SK-N-SH treated with all-trans-retinoic acid at 6 μM for 48 hours (cell line): ENCODE results near the gene NACAD.

Experiments
- ATAC-seq: fragments of 200-7000 bp; cut with Tn5 transposase; 3 replicates; pipeline ENCODE4 v1.9.1; 2020; ENCODE audit warnings: mild to moderate bottlenecking, moderate library complexity
- ARNTL ChIP-seq: fragments of 450-650 bp; formaldehyde crosslinking; IDR thresholded peaks from 2 replicates; pipeline ENCODE4 v1.5.0; 2020; ENCODE audit warnings: low read depth, mild to moderate bottlenecking, moderate library complexity, borderline replicate concordance
- BACH2 ChIP-seq: fragments of 250-450 bp; sonication (Bioruptor Pico); IDR thresholded peaks from 2 replicates; pipeline ENCODE4 v1.9.0; 2021; ENCODE audit warnings: mild to moderate bottlenecking, borderline replicate concordance
- CREB5 ChIP-seq: fragments of 250-450 bp; sonication (Bioruptor Pico); IDR thresholded peaks from 2 replicates; pipeline ENCODE4 v1.5.1; 2020; ENCODE audit warnings: low read depth, mild to moderate bottlenecking, moderate library complexity
- CSDC2 ChIP-seq: fragments of 250-450 bp; sonication (Bioruptor Pico); IDR thresholded peaks from 2 replicates; pipeline ENCODE4 v1.5.0; 2020; ENCODE audit warnings: mild to moderate bottlenecking, moderate library complexity
- CSRNP3 ChIP-seq: fragments of 250-450 bp; sonication (Bioruptor Pico); IDR thresholded peaks from 2 replicates; pipeline ENCODE4 v1.5.1; 2021; ENCODE audit warnings: mild to moderate bottlenecking, moderate library complexity
- ESRRG ChIP-seq: fragments of 250-450 bp; sonication (Bioruptor Pico); IDR thresholded peaks from 2 replicates; pipeline ENCODE4 v1.6.1; 2021; ENCODE audit warnings: mild to moderate bottlenecking
- GLIS3 ChIP-seq: fragments of 250-450 bp; sonication (Bioruptor Pico); IDR thresholded peaks from 2 replicates; pipeline ENCODE4 v1.5.0; 2020; ENCODE audit warnings: mild to moderate bottlenecking, moderate library complexity
- ISL1 ChIP-seq: fragments of 250-450 bp; sonication (Bioruptor Pico); IDR thresholded peaks from 2 replicates; pipeline ENCODE4 v2.1.2; 2022; ENCODE audit warnings: mild to moderate bottlenecking, moderate library complexity
- OSR1 ChIP-seq: fragments of 250-450 bp; sonication (Bioruptor Pico); IDR thresholded peaks from 2 replicates; pipeline ENCODE4 v1.8.0; 2022; ENCODE audit warnings: moderate library complexity, mild to moderate bottlenecking, inconsistent platforms
- PATZ1 ChIP-seq: fragments of 250-450 bp; sonication (Bioruptor Pico); IDR thresholded peaks from 2 replicates; pipeline ENCODE4 v1.8.0; 2020; ENCODE audit warnings: mild to moderate bottlenecking, moderate library complexity, borderline replicate concordance
- PPARA ChIP-seq: fragments of 250-450 bp; sonication (Bioruptor Pico); IDR thresholded peaks from 2 replicates; pipeline ENCODE4 v1.5.0; 2020; ENCODE audit warnings: mild to moderate bottlenecking, borderline replicate concordance
- RARB ChIP-seq: fragments of 250-450 bp; sonication (Bioruptor Pico); IDR thresholded peaks from 2 replicates; pipeline ENCODE4 v1.8.0; 2021; ENCODE audit warnings: mild to moderate bottlenecking, moderate library complexity
- SNAI2 ChIP-seq: fragments of 250-450 bp; sonication (Bioruptor Pico); IDR thresholded peaks from 2 replicates; pipeline ENCODE4 v1.5.0; 2020; ENCODE audit warnings: mild to moderate bottlenecking, moderate library complexity
- TCF4 ChIP-seq: fragments of 250-450 bp; sonication (Bioruptor Pico); IDR thresholded peaks from 2 replicates; pipeline ENCODE4 v1.8.0; 2021; ENCODE audit warnings: mild to moderate bottlenecking, moderate library complexity, borderline replicate concordance
- TOX ChIP-seq: fragments of 250-450 bp; sonication (Bioruptor Pico); IDR thresholded peaks from 2 replicates; pipeline ENCODE4 v1.8.0; 2021; ENCODE audit warnings: mild to moderate bottlenecking, moderate library complexity, borderline replicate concordance
- TSHZ2 ChIP-seq: fragments of 250-450 bp; sonication (Bioruptor Pico); IDR thresholded peaks from 2 replicates; pipeline ENCODE4 v1.5.0; 2020; ENCODE audit warnings: mild to moderate bottlenecking, moderate library complexity
- ZC3H10 ChIP-seq: fragments of 250-450 bp; sonication (Bioruptor Pico); IDR thresholded peaks from 2 replicates; pipeline ENCODE4 v1.5.1; 2021; ENCODE audit warnings: mild to moderate bottlenecking, moderate library complexity
- ZFP3 ChIP-seq: fragments of 250-450 bp; sonication (Bioruptor Pico); IDR thresholded peaks from 2 replicates; pipeline ENCODE4 v1.5.0; 2020; ENCODE audit warnings: mild to moderate bottlenecking, moderate library complexity
- ZFP30 ChIP-seq: fragments of 450-650 bp; formaldehyde crosslinking; IDR thresholded peaks from 2 replicates; pipeline ENCODE4 v1.5.0; 2022; ENCODE audit warnings: mild to moderate bottlenecking, moderate library complexity
- ZNF565 ChIP-seq: fragments of 450-650 bp; formaldehyde crosslinking; conservative IDR thresholded peaks from 2 replicates; pipeline ENCODE4 v1.5.0; 2020; ENCODE audit warnings: low read depth, mild to moderate bottlenecking, moderate library complexity
- ZNF70 ChIP-seq: fragments of 450-650 bp; formaldehyde crosslinking; IDR thresholded peaks from 2 replicates; pipeline ENCODE4 v1.5.0; 2020; ENCODE audit warnings: mild to moderate bottlenecking, moderate library complexity
- ZNF8 ChIP-seq: fragments of 450-650 bp; formaldehyde crosslinking; IDR thresholded peaks from 2 replicates; pipeline ENCODE4 v1.5.0; 2020; ENCODE audit warnings: mild to moderate bottlenecking, moderate library complexity

The NACAD gene

GRCh38 chr7:45129906-45130305, 41.1 kb upstream of the NACAD start:
- no peak for ATAC-seq
- no peak for TF ChIP-seq CSRNP3 (CRISPR knock-in tag)
- TF ChIP-seq SNAI2 (CRISPR knock-in tag) = no peak
- TF ChIP-seq TOX = no peak
- TF ChIP-seq TCF4 (CRISPR knock-in tag) = no peak
- no peak for TF ChIP-seq OSR1 (CRISPR knock-in tag)
- no peak for TF ChIP-seq PPARA (CRISPR knock-in tag)
- TF ChIP-seq GLIS3 (CRISPR knock-in tag) = no peak
- TF ChIP-seq RARB (CRISPR knock-in tag) = no peak
- TF ChIP-seq CSDC2 (CRISPR knock-in tag) = no peak
- no peak for TF ChIP-seq ZNF8 (CRISPR knock-in tag)
- no peak for TF ChIP-seq PATZ1
- no peak for TF ChIP-seq ZNF70 (CRISPR knock-in tag)
- no peak for TF ChIP-seq ZFP30
- no peak for TF ChIP-seq ZNF565
- TF ChIP-seq ARNTL (CRISPR knock-in tag) = no peak
- no peak for TF ChIP-seq ESRRG (CRISPR knock-in tag)

GRCh38 chr7:45129181-45129800, 40.5 kb upstream of the NACAD start:
- TF ChIP-seq ZFP30 = no peak
- TF ChIP-seq PPARA (CRISPR knock-in tag) = no peak
- no peak for TF ChIP-seq CSRNP3 (CRISPR knock-in tag)
- no peak for TF ChIP-seq ISL1
- no peak for TF ChIP-seq CREB5
- ATAC-seq = no peak

GRCh38 chr7:45126920-45127319, 38.2 kb upstream of the NACAD start:
- TF ChIP-seq TSHZ2 (CRISPR knock-in tag) (no peak), CSDC2 (CRISPR knock-in tag) (no peak), TOX (no peak), BACH2 (CRISPR knock-in tag) (no peak), PPARA (CRISPR knock-in tag) (no peak), ZFP3 (CRISPR knock-in tag) (no peak), ZNF70 (CRISPR knock-in tag) (no peak), ESRRG (CRISPR knock-in tag) (no peak), RARB (CRISPR knock-in tag) (no peak), ZC3H10 (CRISPR knock-in tag) (no peak), ZNF8 (CRISPR knock-in tag) (no peak), SNAI2 (CRISPR knock-in tag) (no peak)
- ATAC-seq = no peak
